ENCODE results near the gene SP2.
"Not testable (repeated sequence)": the region's sequence is repeated elsewhere in the genome, so short reads cannot be mapped to it uniquely, and the experiment has no call there.

The SP2 gene

DNA sequence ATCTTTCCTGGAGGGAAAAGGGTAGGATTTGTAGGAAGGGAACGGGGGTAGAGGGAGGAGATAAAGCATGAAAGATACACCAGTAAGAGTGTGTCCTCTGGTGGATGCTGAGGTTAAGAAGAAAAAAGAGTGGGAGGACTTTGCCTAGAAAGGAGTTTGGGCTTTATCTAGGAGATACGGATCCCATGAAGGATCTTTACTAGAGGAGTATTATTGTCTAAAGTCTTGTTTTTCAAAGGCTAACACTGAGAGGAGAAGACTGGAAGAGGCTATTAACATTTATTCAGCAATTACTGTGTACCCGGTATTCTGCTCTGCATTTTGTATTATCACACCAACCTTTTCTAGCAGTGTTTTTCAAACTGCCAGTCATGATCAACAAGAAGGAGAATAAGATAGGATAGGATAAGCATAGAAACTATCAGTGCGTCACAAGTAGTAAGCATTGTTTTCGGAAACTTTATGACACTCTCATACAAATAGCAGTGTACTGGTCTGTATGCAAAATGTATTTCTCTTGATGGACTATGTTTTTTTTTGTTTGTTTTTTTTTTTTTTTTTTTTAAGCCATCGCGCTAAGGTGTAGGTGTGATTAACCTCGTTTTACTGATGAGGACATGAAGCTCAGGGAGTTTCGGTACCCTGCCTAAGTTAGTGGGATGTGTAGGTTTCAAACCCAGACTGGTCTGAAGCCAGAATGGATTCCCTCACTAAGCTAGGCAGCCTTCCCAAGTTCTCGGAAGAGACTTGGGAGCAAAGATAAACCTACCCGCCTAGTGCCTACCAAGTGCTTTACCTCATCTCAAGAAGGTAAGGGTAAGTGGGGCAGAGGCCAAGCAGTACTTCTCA, 1.3 kb upstream of the SP2 start:
- FAIRE-seq, result no peak

DNA sequence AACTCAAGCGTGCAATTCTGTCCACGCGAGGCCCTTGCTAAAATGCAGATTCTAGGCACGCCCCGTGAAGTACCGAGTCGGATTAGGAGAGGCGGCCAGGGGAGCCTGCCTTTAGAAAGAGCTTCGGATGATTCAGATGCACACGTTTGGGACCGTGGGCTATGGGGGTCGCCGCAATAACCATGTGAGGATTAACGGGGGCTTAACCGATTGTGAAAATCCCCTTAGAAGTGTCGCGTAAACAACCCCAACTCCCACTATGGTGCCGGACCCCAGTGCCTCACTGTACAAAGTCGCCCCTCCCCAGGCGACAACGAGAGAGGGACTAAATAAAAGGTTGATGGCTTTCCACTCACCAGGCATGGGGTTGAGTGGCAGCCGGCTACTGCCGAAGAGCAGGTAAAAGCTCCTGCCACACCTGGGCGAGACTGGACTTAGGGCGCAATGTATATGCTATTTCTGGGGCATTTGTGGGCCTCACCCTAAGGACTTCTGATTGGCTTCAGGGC, 635 bp upstream of the SP2 start:
- FAIRE-seq, result no peak

DNA sequence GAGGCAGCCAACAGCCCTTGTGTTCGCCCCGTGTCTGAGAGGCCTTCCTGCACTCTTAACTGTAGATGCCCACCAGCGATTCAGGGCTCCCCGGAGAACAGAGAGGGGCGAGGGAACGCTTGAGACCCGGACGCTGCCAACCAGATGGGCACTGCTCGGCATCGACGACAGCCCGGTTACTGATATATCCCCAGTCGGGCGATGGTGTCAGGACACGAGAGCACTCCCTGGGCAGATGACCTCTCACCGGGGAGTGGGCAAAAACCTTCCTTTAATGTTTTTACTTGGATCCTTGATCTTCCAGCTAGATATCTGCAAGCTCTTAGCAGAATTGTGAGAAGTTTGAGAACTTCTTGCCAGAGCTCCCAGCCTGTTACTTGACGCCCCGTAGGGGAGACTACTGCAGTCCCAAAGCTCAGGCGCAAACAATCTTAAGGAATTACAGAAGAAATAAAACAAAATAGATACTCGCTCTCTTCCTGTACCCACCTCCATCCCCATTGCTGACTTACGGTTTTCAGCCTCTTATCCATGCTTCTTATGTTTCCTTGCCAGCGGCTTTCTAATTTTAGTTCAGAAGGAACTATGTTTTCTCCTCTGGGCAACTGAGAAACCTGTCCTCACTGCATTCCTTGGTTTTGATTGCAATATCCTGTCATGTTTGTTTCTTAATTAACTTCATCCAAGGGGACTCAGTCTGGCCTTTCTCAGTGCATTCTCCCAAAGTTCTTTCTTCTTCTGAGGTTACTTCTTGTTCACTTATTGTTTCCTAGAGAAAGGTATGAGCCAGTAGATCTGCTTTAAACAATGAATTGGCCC, 845 bp downstream of the SP2 start:
- FAIRE-seq, result no peak

DNA sequence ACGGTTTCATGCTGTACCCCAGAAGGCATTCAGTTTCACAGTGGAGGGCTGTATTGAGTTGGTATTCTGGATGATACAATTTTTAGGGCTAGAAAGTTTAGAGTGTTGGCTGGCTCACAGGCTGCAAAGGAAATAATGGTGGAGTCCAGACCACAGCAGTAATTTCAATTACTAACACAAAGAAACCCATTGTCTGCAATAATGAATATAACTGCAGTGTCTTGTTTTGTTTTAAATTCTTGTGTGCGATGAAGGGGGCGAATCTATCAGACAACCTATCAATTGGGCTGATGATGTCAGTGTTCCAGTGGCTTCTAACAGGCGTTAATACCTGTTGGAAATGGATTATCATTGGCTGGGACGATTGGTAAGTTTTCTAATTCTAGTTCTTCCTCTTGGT, 1.5 kb downstream of the SP2 start:
- no peak for FAIRE-seq

DNA sequence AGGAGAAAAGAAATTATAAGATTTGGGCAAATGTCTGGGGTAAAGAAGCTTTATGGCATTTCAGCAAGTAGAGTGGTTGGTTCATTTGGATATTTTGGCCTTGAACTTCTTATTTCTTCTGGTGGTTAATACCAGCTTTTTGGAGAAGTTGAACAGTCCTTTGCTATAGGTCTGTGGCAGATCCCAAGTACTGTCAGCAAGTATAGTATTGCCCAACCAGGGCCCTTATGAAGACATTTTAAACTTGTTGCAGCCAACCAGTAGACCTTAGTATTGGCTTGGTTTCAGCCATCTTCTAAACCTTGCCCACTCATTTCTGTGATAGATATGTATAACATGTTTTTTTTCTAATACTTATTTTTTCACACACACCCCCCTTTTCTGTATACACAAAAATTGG, 2.2 kb downstream of the SP2 start:
- no peak for FAIRE-seq

DNA sequence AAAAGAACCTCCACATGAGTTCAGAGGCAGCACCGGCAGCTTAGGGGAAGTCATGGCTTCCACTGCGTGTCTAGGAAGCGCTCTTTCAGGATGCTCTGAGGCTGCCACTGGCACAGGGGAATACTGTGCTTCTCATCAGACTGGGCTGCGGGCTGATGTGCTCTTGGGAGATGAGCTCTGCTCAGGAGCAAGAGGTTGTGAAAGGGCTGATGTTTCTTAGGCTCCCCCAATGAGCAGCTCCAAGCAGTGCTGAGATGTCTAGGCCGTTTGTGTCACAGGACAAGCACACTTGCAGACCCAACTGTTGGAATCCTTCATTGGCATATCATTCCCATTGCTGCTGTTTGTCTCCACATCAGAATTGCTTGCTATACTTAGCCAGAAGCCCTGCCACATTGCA, 3.6 kb downstream of the SP2 start:
- no peak for FAIRE-seq

DNA sequence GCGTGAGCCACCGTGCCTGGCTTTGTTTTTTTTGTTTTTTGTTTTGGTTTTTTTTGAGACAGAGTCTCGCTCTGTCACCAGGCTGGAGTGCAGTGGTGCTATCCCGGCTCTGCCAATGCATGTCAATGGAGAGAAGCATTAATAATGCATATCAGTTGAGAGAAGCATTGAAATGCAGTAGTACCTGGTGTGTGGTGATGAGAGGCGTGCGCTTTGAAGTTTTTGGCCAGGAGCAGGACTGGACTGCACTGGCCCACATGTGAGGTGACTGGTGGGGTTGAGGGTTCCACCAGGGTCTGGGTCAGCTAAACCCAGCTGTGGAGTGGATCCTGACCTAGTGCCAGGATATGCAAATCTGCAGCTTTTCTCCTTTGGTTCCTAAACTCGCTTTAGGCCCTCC, 5.4 kb downstream of the SP2 start:
- FAIRE-seq, result no peak

DNA sequence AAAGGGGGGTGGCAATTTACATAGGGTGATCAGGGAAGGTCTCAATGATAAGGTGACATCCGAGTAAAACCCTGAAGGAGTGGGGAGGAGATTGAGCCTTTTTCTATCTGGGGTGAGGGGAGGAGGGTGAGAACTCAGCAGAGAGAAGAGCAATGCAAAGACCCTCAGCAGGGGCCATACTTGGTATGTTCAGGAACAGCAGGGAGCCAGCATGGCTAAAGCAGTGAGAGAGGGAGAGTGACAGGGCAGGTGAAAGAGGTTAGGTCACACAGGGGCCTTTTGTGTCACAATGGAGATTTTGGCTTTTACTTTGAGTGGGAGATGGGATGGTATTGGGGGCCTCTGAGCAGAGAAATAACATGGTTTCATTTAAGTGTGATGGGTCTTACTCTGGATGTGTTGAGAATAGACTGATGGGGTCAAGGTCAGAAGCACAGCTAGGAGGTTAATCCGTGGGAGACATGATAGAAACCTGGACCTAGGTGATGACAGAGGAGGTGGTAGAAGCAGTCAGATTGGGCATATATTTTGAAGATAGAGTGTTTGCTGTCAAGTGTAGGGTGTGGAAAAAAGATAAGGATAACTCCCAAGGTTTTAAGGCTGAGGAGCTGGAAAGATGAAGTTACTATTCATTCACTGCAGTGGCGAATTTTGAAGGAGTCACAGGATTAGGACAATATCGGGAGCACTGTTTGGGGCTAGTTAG, 6.2 kb downstream of the SP2 start:
- no peak for FAIRE-seq

DNA sequence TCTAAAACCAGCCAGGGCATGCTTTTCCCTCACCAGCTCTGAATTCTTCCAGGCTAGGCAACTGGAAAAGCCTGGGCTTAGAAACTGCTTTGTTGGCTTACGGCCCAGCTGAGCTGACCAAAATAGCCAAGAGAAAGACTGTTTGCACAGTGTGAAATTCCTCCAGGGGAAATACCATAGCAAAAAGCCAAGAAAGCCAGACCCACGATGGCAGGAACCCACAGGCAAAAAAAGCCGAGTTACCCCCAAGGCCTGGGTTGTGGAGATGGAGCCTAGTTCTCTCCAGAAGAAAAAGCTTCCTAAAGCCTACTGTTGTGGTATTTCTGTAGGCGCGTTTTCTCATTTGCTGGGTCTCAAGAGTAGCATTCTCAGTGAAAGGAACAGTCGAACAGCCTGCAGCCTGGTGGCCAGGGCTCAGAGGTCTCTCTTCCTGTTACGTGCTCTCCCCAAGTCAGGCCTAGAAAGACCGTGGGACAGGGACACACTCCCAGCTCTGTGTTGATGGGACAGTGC, 9.2 kb downstream of the SP2 start:
- FAIRE-seq, result no peak

DNA sequence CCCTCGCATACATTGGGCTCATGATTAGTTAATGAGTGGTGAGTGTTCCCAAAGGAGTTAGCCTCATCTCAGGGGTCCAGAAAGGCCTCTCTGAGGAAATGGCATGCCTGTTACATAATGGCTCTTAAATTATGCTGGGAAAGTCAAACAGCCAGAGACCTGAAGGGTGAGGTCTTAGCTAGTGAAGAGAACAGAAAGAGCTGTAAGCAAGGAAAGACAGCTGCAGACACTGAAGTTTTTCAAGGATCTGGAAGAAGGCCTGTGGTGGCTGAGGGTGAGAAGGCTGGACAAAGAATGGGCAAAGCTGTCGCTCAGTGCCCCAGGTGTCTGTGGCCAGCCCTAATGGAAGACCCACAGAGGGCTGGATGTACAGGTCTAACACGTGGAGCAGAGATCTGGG, 10.4 kb downstream of the SP2 start:
- no peak for FAIRE-seq

DNA sequence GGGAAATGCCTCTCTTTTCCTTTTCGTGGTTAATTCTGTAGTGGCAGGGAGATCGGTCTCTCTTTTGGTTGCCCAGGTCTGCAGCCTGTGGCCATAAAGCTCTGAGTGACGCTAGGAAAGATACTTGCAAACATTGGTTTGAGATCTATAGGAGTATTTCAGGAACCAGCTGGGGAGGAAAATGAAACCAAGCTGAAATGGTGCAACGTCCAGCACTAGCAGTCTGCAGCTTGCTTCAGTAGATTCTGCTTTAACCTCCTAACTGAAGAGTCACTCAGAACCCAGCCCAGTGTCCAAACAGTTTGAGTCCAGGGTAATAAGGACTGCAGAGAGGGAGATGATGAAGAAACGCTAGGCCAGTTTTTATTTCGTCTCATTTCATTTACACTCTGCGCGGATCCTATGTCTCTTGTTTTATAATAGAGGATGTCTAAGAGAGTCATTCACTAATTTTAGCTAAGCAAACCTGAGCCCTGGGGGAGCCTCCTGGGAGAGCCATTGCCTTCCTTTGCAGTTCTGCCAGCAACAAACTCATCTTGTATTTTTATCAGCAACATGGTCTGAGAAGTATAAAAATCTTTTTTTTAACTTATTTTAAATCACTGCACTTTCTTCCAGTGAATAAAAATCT, 12.0 kb downstream of the SP2 start:
- FAIRE-seq, result no peak

DNA sequence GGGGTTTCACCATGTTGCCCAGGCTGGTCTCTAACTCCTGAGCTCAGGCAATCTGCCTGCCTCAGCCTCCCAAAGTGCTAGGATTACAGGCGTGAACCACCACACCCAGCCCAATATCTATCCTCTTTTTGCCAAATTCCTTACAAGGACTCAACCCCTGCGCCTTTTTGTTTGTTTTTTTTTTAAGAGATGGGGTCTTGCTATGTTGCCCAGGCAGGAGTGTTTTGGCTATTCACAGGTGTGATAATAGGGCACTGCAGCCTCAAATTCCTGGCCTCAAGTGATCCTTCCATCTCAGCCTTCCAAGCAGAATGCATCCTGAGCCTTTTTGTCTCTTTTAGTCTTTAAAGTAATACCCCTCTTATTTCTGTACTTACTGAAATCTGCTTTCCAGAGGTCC, 17.0 kb downstream of the SP2 start:
- no peak for FAIRE-seq

DNA sequence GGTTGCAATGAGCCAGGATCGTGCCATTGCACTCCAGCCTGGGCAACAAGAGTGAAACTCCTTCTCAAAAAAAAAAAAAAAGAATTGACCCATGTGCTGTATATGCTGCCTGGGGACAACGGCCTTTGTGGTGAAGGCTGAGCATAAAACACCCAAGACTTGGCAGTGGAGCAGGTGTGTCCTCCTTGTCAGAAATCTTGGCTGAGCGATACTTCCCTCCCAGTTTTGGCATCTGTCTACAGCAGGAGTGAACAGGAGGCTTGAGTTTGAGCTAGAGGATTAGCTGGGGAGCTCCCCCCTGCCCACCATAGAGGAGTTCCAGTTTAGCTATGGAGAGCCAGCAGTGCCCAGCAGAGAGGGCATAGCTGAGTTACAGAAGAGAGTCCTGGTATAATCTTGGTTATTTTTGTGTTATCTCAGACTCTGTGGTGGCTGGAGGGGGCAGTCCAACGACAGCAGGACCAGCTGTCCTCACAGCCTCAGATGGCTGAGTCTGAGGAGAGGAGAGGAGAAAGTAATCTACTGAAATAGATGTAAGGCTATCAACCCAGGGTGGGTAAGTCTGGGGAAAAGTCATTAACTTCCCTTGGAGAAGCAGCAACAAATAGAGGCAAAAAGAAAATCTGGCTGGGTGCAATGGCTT, 18.4 kb downstream of the SP2 start:
- no peak for FAIRE-seq

DNA sequence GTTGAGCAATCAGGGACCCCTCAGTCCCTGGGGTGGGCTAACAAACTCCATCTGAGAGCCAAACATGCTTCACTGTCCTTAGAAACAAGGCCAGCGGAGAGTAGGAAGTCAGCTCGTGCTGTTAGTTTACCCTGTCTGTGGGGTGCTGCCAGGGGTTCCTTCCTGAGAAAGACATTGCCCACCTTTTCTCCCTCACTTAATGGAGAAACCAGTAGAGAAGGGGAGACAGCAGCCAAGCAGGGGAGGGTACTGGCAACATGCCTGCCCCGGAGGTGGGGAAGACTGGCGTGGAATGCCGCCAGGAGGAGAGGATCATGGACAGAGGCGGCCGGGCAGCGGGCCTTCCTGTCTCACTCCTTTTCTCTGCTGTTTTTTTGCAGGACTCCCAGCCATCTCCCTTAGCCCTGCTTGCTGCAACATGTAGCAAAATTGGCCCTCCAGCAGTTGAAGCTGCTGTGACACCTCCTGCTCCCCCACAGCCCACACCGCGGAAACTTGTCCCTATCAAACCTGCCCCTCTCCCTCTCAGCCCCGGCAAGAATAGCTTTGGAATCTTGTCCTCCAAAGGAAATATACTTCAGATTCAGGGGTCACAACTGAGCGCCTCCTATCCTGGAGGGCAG, 19.9 kb downstream of the SP2 start:
- FAIRE-seq, result no peak

DNA sequence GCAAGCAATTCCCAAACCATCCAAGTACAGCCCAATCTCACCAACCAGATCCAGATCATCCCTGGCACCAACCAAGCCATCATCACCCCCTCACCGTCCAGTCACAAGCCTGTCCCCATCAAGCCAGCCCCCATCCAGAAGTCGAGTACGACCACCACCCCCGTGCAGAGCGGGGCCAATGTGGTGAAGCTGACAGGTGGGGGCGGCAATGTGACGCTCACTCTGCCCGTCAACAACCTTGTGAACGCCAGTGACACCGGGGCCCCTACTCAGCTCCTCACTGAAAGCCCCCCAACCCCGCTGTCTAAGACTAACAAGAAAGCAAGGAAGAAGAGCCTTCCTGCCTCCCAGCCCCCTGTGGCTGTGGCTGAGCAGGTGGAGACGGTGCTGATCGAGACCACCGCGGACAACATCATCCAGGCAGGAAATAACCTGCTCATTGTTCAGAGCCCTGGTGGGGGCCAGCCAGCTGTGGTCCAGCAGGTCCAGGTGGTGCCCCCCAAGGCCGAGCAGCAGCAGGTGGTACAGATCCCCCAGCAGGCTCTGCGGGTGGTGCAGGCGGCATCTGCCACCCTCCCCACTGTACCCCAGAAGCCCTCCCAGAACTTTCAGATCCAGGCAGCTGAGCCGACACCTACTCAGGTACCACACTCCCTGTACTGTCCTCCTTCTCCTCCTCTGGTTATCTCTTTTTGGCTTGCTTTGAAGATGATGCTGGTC, 20.6 kb downstream of the SP2 start:
- FAIRE-seq, result no peak

DNA sequence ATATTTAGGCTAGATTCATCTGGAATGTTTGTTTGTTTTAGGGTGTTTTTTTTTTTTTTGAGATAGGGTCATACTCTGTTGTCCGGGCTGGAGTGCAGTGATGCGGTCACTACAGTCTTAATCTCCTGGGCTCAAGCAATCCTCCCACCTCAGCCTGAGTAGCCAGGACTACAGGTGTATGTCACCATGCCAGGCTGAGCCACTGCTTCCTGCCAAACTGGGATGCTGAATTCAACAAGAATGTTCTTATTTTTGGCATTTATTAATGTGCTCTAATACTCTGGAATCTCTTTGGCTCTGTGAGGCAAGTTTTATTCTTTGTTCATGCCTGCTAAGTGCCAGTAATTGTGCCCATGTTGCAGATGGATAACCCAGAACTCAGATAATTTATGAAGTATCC, 21.5 kb downstream of the SP2 start:
- FAIRE-seq, result no peak

DNA sequence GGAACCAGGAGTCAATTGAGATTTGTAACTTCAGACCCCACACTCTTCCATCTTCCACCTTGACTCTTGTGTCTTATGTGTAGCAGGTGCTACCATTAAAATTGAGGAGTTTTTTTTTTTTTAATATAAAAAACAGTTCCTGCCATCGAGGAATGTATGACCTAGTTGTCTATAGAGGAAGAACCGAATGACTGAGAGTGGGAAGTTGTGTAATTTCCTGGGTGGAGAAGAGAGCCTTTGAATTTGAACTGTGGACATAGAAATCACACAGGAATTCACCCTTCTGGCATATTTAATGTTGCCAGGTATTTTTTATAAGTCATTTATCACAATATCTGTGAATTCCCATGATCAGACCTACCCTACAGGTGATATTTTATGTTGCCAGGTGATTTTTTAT, 22.0 kb downstream of the SP2 start:
- FAIRE-seq, result no peak

DNA sequence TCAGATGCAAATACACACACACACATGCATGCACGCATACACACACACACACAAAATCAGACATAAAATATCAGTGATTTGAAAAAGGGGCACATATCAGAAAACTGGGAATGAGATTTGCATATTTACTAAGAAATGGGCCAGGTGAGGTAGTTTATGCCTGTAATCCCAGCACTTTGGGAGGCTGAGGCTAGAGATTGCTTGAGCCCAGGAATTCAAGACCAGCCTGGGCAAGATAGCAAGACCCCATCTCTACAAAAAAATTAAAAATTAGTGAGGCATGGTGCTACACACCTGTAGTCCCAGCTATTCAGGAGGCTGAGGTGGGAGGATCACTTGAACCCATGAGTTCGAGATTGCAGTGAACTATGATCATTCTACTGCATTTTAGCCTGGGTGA, 23.0 kb downstream of the SP2 start:
- no peak for FAIRE-seq

DNA sequence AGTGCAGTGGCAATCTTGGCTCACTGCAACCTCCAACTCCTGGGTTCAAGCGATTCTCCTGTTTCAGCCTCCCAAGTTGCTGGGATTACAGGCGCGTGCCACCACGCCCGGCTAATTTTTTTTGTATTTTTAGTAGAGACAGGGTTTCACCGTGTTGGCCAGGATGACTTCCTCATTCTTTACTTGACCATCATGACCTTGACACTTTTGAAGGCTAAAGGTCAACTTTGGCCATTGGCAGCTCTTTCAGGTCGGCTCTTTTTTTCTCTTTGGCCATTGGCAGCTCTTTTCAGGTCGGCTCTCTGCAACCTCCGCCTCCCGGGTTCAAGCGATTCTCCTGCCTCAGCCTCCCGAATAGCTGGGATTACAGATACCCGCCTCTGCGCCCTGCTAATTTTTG, 23.9 kb downstream of the SP2 start:
- not testable (repeated sequence) for FAIRE-seq

DNA sequence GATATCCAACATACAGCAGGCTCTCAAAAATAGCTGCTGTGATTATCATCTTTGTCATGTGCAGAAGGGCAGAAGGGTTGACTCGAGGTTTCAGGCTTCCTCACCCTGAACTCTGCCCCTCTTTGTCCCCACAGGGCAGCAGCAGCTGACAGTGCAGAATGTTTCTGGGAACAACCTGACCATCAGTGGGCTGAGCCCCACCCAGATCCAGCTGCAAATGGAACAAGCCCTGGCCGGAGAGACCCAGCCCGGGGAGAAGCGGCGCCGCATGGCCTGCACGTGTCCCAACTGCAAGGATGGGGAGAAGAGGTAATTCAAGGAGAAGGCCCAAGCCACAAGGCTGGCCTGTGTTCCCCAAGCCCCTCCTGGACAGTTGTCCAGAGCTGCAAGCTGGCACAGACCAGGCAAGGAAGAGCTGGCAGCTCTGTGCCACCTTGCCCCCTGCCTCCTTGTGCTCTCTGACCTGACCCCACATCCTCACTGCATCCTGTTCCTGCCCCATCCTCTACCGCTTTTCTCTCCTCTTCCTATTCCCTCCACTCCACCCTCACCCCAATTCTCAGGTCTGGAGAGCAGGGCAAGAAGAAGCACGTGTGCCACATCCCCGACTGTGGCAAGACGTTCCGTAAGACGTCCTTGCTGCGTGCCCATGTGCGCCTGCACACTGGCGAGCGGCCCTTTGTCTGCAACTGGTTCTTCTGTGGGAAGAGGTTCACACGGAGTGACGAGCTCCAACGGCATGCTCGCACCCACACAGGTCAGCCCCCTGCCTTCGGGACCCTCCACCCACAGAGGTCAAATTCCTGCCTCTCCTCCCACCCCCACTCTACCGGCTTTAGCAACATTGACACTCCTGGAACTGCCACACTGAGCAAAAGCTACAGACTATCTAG, 29.0 kb downstream of the SP2 start:
- FAIRE-seq, result no peak
